M059J (cell line): ENCODE results near the gene KIAA0232. TPM values are rescaled to one million over a fixed set of nuclear protein-coding genes. Genes with fewer than 3 reads are reported as not detected.
"Not testable (repeated sequence)": the region's sequence is repeated elsewhere in the genome, so short reads cannot be mapped to it uniquely, and the experiment has no call there.

Experiments
- DNase-seq: peaks from one replicate; pipeline ENCODE4 v3.0.0-alpha.2; 2012; ENCODE audit warnings: low read depth
- total RNA-seq: library from RNA; depleted of rRNA; stranded (reverse); fragments of >200 nt; shearing (Covaris generic); gene quantifications from 2 replicates; pipeline ENCODE4 v1.2.3, GENCODE V29; 2014

The KIAA0232 gene
- total RNA-seq, 1 experiment from 2014 or later: 18.5 TPM

- no peak for DNase-seq
These were observed 21.7 kb downstream of the KIAA0232 start for GRCh38 chr4:6804082-6804752.

GRCh38 chr4:6806924-6807626, 24.5 kb downstream of the KIAA0232 start:
- DNase-seq: no peak

GRCh38 chr4:6808259-6808658, 25.7 kb downstream of the KIAA0232 start:
- no peak for DNase-seq

GRCh38 chr4:6811165-6811564, 28.6 kb downstream of the KIAA0232 start:
- no peak for DNase-seq

GRCh38 chr4:6812766-6813165, 30.2 kb downstream of the KIAA0232 start:
- DNase-seq: no peak

GRCh38 chr4:6813725-6814124, 31.2 kb downstream of the KIAA0232 start:
- no peak for DNase-seq

- DNase-seq: no peak
These were observed 32.7 kb downstream of the KIAA0232 start for GRCh38 chr4:6815029-6815836.

- DNase-seq: peak; percentile 29
These were observed 36.8 kb downstream of the KIAA0232 start for GRCh38 chr4:6819295-6819694.

GRCh38 chr4:6820695-6821094, 38.2 kb downstream of the KIAA0232 start:
- no peak for DNase-seq

GRCh38 chr4:6824071-6824470, 41.5 kb downstream of the KIAA0232 start:
- DNase-seq: no peak

- no peak for DNase-seq
These were observed 42.4 kb downstream of the KIAA0232 start for GRCh38 chr4:6824772-6825402.

GRCh38 chr4:6825403-6825802, 42.9 kb downstream of the KIAA0232 start:
- no peak for DNase-seq

GRCh38 chr4:6826781-6827508, 44.4 kb downstream of the KIAA0232 start:
- no peak for DNase-seq

GRCh38 chr4:6829086-6829485, 46.6 kb downstream of the KIAA0232 start:
- no peak for DNase-seq

GRCh38 chr4:6834867-6835266, 52.3 kb downstream of the KIAA0232 start:
- DNase-seq: peak; percentile 41

- not testable (repeated sequence) for DNase-seq
These were observed 53.1 kb downstream of the KIAA0232 start for GRCh38 chr4:6835616-6836015.

GRCh38 chr4:6837106-6837505, 54.6 kb downstream of the KIAA0232 start:
- DNase-seq: not testable (repeated sequence)

- DNase-seq: no peak
These were observed 57.1 kb downstream of the KIAA0232 start for GRCh38 chr4:6839579-6839978.

GRCh38 chr4:6840062-6840976, 57.8 kb downstream of the KIAA0232 start:
- peak; percentile 50 for DNase-seq

- DNase-seq: no peak
These were observed 62.5 kb downstream of the KIAA0232 start for GRCh38 chr4:6845027-6845426.
